Panc1 (cell line): ENCODE measurements around the gene IGFBP5. TPM values are rescaled to one million over a fixed set of nuclear protein-coding genes. Genes with fewer than 3 reads are reported as not detected.

ENCODE experiments used
- ATAC-seq: fragments of 200-7000 bp; cut with Tn5 transposase; 2 replicates; pipeline ENCODE4 v1.9.1; 2020; ENCODE audit warnings: mild to moderate bottlenecking, moderate library complexity
- BruUV-seq: library from RNA; stranded (reverse); fragments of 400-500 nt; replicated peaks from 2 replicates; lab custom pipeline; 2021; lab: Mats Ljungman, UMichigan
- CTCF ChIA-PET: fragments of 300-600 bp; sonication (Branson Sonifier 250); formaldehyde crosslinking; loops from one replicate; lab custom pipeline; 2022; ENCODE audit warnings: antibody characterized with exemption; lab: Charles Lee
- POLR2A ChIA-PET: fragments of 300-600 bp; sonication (Branson Sonifier 250); formaldehyde crosslinking; loops from one replicate; lab custom pipeline; 2022; ENCODE audit warnings: antibody characterized with exemption; lab: Charles Lee
- DNase-seq: peaks from one replicate; pipeline ENCODE4 v3.0.0-alpha.2; 2010; ENCODE audit warnings: low read depth, low spot score
- H3K27ac ChIP-seq: 2 replicates; pipeline ENCODE4 v1.5.1; 2011; ENCODE audit warnings: mild to moderate bottlenecking, low read length, inconsistent platforms
- H3K27me3 ChIP-seq: fragments of 200-500 bp; sonication (Bioruptor generic); 2 replicates; pipeline ENCODE4 v1.6.0; 2014; ENCODE audit warnings: low read length, inconsistent platforms; ENCODE audit not compliant: control insufficient read depth, insufficient read depth
- H3K36me3 ChIP-seq: fragments of 200-500 bp; sonication (Bioruptor generic); 2 replicates; pipeline ENCODE4 v1.5.1; 2014; ENCODE audit warnings: inconsistent platforms, mild to moderate bottlenecking, low read length, moderate library complexity; ENCODE audit not compliant: control insufficient read depth, insufficient read depth
- H3K4me1 ChIP-seq: 2 replicates; pipeline ENCODE4 v1.5.1; 2011; ENCODE audit warnings: inconsistent platforms, mild to moderate bottlenecking, low read length, moderate library complexity; ENCODE audit not compliant: control insufficient read depth, insufficient read depth
- H3K4me3 ChIP-seq, 2 experiments: 2 replicates each; pipeline ENCODE4 v1.5.1; 2011 to 2012; ENCODE audit warnings: low read depth in 2 of 2, low read length in 2 of 2, mild to moderate bottlenecking in 2 of 2, inconsistent platforms in 1 of 2, moderate library complexity in 1 of 2
- H3K9me3 ChIP-seq: fragments of 200-500 bp; sonication (Bioruptor generic); 2 replicates; pipeline ENCODE4 v1.5.1; 2014; ENCODE audit warnings: low read depth, mild to moderate bottlenecking, inconsistent platforms, low read length, moderate library complexity; ENCODE audit not compliant: control insufficient read depth, insufficient read depth
- POLR2AphosphoS5 ChIP-seq: IDR thresholded peaks from 2 replicates; pipeline ENCODE4 v1.6.1; 2012; ENCODE audit warnings: mild to moderate bottlenecking, low read depth, low read length, moderate library complexity
- SIN3A ChIP-seq: IDR thresholded peaks from 2 replicates; pipeline ENCODE4 v1.6.1; 2012; ENCODE audit warnings: low read depth, mild to moderate bottlenecking, low read length, moderate library complexity, borderline replicate concordance; ENCODE audit not compliant: insufficient read depth
- TCF7L2 ChIP-seq: IDR thresholded peaks from 2 replicates; pipeline ENCODE4 v1.6.1; 2011; ENCODE audit warnings: mild to moderate bottlenecking, low read depth, low read length, inconsistent platforms
- in situ Hi-C: cut with HindIII; loops from 2 replicates; pipeline ENCODE4 v1.10.0; 2016; ENCODE audit warnings: low sequenced_read_pairs, low pct_unique_long_range_greater_than_20kb
- intact Hi-C: fragments of 100-400 bp; cut with micrococcal nuclease; formaldehyde crosslinking; loops from one replicate; pipeline ENCODE4 v1.10.0; 2022; ENCODE audit not compliant: unreplicated experiment
- total RNA-seq: library from RNA; stranded (reverse); gene quantifications from one replicate; pipeline ENCODE4 v1.2.1, GENCODE V29; 2021; ENCODE audit not compliant: unreplicated experiment
- TF ChIP-seq, protein P1 (sequence below), 2 experiments: IDR thresholded peaks; 2 replicates each; pipeline ENCODE4 v1.6.1; 2011 to 2012; ENCODE audit warnings: low read depth in 2 of 2, control low read depth in 1 of 2, low read length in 1 of 2, mild to moderate bottlenecking in 1 of 2, moderate library complexity in 1 of 2; ENCODE audit not compliant: insufficient read depth in 1 of 2
- TF ChIP-seq, protein P2 (sequence below): fragments of 450-650 bp; IDR thresholded peaks from 2 replicates; pipeline ENCODE4 v1.5.1; 2017; ENCODE audit warnings: mild to moderate bottlenecking

The IGFBP5 gene
- total RNA-seq, 1 experiment from 2014 or later: 1.9 TPM

DNA sequence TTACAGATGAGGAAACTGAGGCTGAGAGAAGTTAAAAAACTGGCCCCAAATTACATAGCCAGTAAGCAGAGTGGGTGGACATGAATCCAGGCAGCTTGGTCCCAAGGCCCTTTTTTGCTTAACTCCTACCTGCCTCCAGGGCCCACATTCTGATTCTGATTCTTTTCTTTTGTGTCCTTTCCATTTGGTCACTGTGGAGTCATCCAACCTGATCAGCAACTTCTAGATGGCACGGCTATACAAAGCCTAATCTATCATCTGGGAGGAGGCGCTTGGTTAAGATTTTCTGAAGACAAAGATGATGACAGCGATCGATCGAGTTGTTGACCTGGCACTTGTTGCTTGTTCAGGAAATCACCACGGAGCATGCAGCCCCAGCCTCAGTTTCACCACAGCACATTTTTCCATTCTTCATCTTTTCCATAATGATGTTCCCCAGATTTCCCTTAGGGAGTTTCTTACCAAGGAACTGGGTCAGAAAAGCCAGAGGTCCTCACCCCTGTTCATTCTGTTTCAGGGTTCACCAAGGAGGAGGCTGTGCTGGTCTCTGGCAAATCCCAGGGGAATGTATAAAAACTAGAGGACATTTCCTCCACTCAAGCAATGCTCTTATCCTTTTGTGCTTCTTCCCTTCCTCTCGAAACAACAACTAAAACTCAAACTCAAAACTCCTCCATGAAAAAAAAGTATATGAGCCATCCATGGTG, 69.0 kb downstream of the IGFBP5 start:
- no peaks in the 10 kb centered on the region for H3K36me3 ChIP-seq
- no peaks in the 10 kb centered on the region for H3K9me3 ChIP-seq
- ChIA-PET CTCF (no interaction called here), POLR2A (no interaction called here)
- ATAC-seq (no peak), DNase-seq (no peak)
- H3K4me1 ChIP-seq: no peaks in the 10 kb centered on the region
- H3K27ac ChIP-seq: no peak overlapping the region
- H3K4me3 ChIP-seq: no peak overlapping the region
- intact Hi-C loops (no loop called here), in situ Hi-C loops (no loop called here)
- no TSS peak for BruUV-seq
- TF ChIP-seq SIN3A (no peak), TCF7L2 (no peak), POLR2AphosphoS5 (no peak)
- TF ChIP-seq, protein P1, sequence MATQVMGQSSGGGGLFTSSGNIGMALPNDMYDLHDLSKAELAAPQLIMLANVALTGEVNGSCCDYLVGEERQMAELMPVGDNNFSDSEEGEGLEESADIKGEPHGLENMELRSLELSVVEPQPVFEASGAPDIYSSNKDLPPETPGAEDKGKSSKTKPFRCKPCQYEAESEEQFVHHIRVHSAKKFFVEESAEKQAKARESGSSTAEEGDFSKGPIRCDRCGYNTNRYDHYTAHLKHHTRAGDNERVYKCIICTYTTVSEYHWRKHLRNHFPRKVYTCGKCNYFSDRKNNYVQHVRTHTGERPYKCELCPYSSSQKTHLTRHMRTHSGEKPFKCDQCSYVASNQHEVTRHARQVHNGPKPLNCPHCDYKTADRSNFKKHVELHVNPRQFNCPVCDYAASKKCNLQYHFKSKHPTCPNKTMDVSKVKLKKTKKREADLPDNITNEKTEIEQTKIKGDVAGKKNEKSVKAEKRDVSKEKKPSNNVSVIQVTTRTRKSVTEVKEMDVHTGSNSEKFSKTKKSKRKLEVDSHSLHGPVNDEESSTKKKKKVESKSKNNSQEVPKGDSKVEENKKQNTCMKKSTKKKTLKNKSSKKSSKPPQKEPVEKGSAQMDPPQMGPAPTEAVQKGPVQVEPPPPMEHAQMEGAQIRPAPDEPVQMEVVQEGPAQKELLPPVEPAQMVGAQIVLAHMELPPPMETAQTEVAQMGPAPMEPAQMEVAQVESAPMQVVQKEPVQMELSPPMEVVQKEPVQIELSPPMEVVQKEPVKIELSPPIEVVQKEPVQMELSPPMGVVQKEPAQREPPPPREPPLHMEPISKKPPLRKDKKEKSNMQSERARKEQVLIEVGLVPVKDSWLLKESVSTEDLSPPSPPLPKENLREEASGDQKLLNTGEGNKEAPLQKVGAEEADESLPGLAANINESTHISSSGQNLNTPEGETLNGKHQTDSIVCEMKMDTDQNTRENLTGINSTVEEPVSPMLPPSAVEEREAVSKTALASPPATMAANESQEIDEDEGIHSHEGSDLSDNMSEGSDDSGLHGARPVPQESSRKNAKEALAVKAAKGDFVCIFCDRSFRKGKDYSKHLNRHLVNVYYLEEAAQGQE (IDR thresholded peaks at IDR 0.05; ENCODE audit: insufficient read depth in 1 of 2, low read depth in 2 of 2, low read length in 1 of 2): no peak
- TF ChIP-seq, protein P2, sequence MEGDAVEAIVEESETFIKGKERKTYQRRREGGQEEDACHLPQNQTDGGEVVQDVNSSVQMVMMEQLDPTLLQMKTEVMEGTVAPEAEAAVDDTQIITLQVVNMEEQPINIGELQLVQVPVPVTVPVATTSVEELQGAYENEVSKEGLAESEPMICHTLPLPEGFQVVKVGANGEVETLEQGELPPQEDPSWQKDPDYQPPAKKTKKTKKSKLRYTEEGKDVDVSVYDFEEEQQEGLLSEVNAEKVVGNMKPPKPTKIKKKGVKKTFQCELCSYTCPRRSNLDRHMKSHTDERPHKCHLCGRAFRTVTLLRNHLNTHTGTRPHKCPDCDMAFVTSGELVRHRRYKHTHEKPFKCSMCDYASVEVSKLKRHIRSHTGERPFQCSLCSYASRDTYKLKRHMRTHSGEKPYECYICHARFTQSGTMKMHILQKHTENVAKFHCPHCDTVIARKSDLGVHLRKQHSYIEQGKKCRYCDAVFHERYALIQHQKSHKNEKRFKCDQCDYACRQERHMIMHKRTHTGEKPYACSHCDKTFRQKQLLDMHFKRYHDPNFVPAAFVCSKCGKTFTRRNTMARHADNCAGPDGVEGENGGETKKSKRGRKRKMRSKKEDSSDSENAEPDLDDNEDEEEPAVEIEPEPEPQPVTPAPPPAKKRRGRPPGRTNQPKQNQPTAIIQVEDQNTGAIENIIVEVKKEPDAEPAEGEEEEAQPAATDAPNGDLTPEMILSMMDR: no peak
- no peaks in the 10 kb centered on the region for H3K27me3 ChIP-seq

DNA sequence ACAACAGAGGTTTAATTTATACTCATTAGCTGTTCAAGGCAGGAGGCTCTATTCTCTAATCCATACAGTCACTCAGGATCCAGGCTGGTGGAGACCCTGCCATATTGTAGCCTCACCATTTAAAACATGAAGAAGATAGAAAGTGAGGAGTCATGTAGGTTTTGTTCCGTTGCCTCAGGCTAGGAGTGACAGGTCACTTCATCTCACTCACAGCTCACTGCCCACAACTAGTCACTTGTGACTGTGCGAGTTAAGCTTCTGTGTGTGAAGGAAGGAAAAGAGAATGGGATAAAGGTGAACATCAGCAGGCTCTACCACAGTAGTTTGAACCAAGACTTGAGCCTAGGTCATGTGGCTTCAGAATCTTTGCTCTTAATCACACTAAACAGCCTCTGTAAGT, 71.1 kb downstream of the IGFBP5 start:
- no peak overlapping the region for H3K4me3 ChIP-seq
- H3K27ac ChIP-seq: no peak overlapping the region
- intact Hi-C loops (no loop called here), in situ Hi-C loops (no loop called here)
- no TSS peak for BruUV-seq
- no peaks in the 10 kb centered on the region for H3K4me1 ChIP-seq
- H3K9me3 ChIP-seq: no peaks in the 10 kb centered on the region
- no peak for ATAC-seq
- no peak for DNase-seq
- H3K36me3 ChIP-seq: no peaks in the 10 kb centered on the region
- H3K27me3 ChIP-seq: no peaks in the 10 kb centered on the region
- ChIA-PET CTCF (no interaction called here), POLR2A (no interaction called here)
- no peak for TF ChIP-seq POLR2AphosphoS5
- TF ChIP-seq, protein P1 (IDR thresholded peaks at IDR 0.05; ENCODE audit: insufficient read depth in 1 of 2, low read depth in 2 of 2, low read length in 1 of 2): no peak
- TF ChIP-seq TCF7L2: no peak
- TF ChIP-seq SIN3A: no peak
- TF ChIP-seq, protein P2: no peak
